Retinal pigment epithelial cell (primary cell): ENCODE measurements around the gene CASZ1.

Experiments
- DNase-seq: peaks from one replicate; pipeline ENCODE4 v3.0.0-alpha.2; 2010; ENCODE audit warnings: low read depth
- H3K4me3 ChIP-seq: 2 replicates; pipeline ENCODE4 v1.5.1; 2011; ENCODE audit warnings: mild to moderate bottlenecking, low read length, control low read depth, moderate library complexity
- CTCF ChIP-seq: conservative IDR thresholded peaks from 2 replicates; pipeline ENCODE4 v1.5.1; 2011; ENCODE audit warnings: low read depth, low read length, control low read depth, inconsistent platforms

Gene CASZ1

GRCh38 chr1:10785728-10786638 lies 10.5 kb downstream of the CASZ1 start:
- TF ChIP-seq CTCF = no peak
- no peak overlapping the region for H3K4me3 ChIP-seq

GRCh38 chr1:10784998-10785727 lies 11.3 kb downstream of the CASZ1 start:
- TF ChIP-seq CTCF = no peak
- no peak overlapping the region for H3K4me3 ChIP-seq

More at GRCh38 chr1:10785728-10786638, 10.5 kb downstream of the CASZ1 start:
- DNase-seq = no peak

GRCh38 chr1:10782491-10783244 lies 13.8 kb downstream of the CASZ1 start:
- TF ChIP-seq CTCF = no peak
- no peak overlapping the region for H3K4me3 ChIP-seq
- DNase-seq = no peak

More at GRCh38 chr1:10784998-10785727, 11.3 kb downstream of the CASZ1 start:
- DNase-seq = no peak

GRCh38 chr1:10781137-10781536 lies 15.3 kb downstream of the CASZ1 start:
- no peak for TF ChIP-seq CTCF
- no peak overlapping the region for H3K4me3 ChIP-seq
- DNase-seq = no peak

- H3K4me3 ChIP-seq = no peak overlapping the region
- no peak for TF ChIP-seq CTCF
- DNase-seq = no peak
Observed at GRCh38 chr1:10779841-10780240, 16.6 kb downstream of the CASZ1 start.

GRCh38 chr1:10779201-10779600 lies 17.2 kb downstream of the CASZ1 start:
- no peak for DNase-seq
- H3K4me3 ChIP-seq = no peak overlapping the region

More at GRCh38 chr1:10779201-10779600, 17.2 kb downstream of the CASZ1 start:
- TF ChIP-seq CTCF = no peak
